Stimulated activated CD8-positive, alpha-beta memory T cell treated with anti-CD3 and anti-CD28 coated beads, Interleukin-12 subunit alpha, Interleukin-12 subunit beta, amount 100 ng/mL, for 24 hours (primary cell): ENCODE results near the gene GSE1.

Source experiments
- DNase-seq: peaks from one replicate; pipeline ENCODE4 v3.0.0-alpha.2; 2020; ENCODE audit errors: extremely low read depth

Gene GSE1

GRCh38 chr16:85616607-85617321 lies 3.6 kb downstream of the GSE1 start:
- no peak for DNase-seq

DNA sequence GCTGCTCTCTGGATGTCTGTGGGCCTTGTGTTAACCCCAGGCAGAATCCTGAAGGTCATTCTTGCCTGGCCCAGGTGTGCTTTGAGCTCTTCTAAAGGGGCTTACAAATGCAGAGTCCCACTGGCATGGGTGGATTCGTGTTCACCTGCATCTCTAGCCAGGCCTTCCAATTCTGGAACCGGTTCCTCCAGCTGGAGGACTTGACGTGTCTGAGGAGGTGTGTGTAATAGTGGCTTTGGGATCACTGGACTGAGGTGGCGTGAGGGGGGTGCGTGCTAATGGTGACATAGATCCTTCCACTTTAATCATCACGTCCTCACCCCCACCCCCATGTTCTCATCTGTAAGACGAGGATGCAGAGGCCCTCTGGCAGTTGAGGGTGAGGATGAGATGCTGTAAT lies 4.8 kb downstream of the GSE1 start:
- DNase-seq = no peak

DNA sequence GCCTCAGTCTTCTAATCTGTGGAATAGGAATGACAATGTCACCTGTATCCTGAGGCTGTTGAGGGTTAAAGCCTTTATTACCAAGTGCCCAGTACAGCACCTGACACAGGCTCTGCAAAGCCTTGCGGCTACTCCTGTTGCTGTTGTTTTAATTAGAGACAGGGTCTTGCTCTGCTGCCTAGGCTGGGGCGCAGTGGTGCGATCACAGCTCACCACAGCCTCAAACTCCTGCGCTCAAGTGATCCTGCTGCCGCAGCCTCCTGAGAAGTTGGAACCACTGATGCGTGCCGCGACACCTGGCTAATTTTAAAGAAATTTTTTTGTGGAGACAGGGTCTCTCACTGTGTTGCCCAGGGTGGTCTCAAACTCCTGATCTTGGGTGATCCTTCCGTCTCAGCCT lies 5.4 kb downstream of the GSE1 start:
- no peak for DNase-seq

DNA sequence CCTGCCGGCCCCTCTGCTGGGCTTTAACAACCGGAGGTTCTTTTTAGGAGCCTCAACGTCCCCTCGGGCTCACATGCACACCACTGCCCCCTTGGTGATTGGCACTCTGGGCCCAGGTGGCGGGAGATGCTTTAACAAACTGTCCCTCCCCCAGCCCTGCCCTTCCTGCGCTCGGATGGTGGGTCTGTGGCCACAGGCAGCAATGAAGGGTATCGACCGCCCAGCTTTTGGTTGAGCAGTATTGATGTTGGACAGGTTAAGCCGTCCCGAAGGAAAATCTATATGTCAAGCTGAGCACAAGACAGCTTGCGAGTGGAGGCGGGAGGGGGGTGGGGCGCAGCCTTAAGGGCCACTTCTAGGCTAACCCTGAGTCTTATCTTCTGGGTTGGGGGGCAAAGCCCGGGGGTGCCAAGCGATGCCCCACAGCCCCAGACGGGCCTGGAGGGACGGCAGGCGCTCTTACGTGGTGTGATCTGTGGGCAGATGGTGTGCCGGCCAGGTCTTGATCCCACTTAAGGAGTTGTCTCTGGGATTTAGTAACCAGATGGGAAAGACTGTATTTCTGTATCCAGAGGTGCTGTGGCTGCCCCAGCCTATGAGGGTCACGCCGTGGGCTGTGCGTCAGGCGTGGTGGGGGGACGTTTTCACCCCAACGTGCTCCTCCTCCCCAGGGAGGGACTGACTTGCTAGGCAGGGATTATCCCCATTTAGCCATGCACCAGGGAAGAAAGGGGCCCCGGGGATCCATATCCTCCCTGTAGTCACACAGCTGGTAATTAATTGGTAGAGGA lies 6.2 kb downstream of the GSE1 start:
- no peak for DNase-seq

DNA sequence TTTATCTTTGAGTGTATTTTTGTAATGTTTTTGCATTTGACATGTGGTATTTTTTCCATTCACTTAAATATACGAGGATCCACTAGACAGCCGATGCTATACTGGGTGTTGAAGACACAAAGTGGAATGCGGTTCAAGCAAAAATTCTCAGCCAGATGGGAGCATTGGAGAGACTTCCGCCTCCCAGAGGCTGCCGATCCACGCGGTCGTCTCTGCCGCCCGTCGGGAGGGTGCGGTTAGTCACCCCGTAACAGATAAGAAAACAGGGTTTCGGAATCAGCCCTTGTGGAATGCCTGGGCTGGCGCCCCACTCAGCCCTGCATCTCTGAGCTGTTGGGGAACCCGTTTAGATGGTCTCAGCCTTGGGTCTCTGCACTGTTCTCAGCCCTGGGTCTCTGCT lies 7.3 kb downstream of the GSE1 start:
- no peak for DNase-seq

DNA sequence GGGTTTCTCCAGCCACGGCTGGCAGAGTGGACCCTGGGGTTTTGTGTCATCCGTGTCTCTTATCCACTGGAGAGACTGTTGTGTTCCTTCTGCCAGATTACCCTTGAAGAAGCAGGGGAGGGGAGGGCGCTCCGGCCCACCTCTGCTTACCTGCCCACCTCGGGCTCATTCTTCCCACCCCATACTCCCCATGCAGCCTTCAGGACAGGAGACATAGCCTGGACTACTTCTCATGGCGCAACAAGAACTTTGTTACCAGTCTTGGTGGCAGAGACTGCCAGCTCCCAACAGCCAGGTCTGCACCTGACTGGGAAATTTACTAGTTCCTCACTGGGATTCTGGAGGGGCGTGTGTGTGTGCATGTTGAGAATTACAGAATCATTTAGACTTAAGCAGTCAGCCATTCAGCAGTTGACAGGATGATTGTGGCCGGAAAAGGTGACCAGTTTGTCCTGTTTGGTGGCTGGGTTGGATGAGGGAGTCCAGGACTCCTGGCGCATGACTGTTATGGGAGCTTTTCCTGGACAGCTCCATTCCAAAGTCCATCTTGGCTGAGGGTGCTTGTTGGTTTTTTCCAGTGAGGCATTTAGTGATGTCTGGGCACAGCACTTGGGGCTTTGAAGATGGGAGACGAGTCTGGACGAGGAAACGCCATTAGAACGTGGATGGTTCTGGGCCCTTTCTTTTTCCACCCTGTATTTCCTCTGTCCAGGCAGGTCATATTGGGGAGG lies 8.7 kb downstream of the GSE1 start:
- DNase-seq = no peak

DNA sequence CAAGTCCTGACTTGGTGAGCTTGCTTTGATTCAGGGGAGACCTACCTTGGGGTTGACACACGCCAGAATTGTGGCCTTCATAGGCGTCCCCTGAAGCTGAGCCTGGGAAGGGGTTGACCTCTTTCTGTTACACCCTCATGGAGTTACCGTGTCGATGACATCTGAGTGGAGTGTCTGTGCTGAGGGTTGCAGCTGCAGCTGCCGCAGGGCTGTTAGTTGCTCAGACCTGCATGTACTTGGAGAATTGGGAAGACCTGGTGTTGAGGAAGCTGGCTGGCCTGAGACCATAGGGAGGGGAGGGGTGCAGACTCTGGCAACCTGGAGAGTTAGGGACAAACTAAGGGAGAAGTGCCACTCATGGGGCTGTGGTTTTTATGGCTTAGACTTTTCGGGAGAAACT lies 9.6 kb downstream of the GSE1 start:
- DNase-seq = no peak

- DNase-seq = no peak
Measured at GRCh38 chr16:85623250-85623649, 10.1 kb downstream of the GSE1 start.

- no peak for DNase-seq
Measured at GRCh38 chr16:85623997-85624601, 11.0 kb downstream of the GSE1 start.

DNA sequence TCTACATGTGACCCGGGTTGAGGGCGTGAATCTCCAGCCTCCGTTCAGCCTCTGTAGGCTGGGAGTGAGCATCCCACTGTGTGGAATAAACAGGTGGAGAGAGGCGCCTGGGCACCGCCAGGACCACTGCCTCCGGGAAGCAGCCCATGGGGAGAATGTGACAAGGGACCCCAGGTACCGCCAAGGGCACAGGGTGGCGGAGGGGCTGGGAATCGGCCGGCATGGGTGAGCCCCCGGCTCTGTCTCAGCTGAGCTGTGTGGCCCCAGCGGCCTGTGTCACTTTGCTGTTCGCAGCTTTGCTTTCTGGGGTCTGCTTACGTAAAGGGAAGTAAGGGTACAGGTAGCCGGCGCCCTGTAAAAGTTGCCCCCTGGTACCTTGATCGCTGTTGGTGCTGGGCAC lies 11.5 kb downstream of the GSE1 start:
- no peak for DNase-seq

- DNase-seq = no peak
Measured at GRCh38 chr16:85625053-85625452, 11.9 kb downstream of the GSE1 start.

- DNase-seq = no peak
Measured at GRCh38 chr16:85625485-85626117, 12.5 kb downstream of the GSE1 start.

GRCh38 chr16:85626191-85626981 lies 13.3 kb downstream of the GSE1 start:
- DNase-seq = no peak

DNA sequence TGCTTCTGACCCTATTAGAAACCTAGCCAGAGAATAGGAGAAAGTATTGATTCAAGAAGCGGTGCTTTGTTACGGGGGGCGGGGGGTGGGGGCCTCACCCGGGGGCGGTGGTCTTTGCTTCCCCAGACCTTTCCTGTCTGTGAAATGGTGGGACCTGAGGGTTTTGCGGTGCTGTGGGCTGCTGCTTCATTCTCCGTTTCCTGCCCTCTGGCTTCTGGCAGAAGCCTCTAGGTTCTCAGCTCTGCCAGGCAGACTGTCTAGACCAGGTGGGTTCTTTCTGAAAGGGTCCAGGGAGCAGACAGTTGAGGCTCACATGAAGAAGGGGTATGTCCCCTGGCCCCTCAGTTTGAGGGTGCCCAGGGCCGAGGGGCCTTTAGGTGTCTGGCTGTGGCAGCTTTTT lies 14.0 kb downstream of the GSE1 start:
- DNase-seq = no peak

GRCh38 chr16:85627526-85628264 lies 14.6 kb downstream of the GSE1 start:
- no peak for DNase-seq

GRCh38 chr16:85628265-85628556 lies 15.1 kb downstream of the GSE1 start:
- no peak for DNase-seq

GRCh38 chr16:85628645-85629044 lies 15.5 kb downstream of the GSE1 start:
- DNase-seq = no peak

GRCh38 chr16:85629326-85629725 lies 16.2 kb downstream of the GSE1 start:
- DNase-seq = no peak

DNA sequence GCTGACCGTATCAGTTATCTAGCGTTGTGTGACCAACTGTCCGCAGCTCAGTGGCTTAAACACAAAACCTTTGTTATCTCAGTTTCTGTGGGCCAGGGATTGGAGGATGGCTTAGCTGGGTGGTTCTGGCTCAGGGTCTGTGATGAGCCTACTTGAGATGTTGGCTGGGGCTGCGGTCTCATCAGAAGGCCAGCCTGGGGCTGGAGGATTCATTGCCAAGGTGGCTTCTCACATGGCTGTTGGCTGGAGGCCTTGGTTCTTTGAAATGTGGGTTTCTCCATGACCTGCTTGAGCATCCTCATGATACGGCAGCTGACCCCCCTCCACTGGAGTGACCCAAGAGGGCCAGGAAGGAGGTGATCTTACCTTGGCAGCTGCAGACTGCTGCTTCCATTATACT lies 16.7 kb downstream of the GSE1 start:
- DNase-seq = no peak

DNA sequence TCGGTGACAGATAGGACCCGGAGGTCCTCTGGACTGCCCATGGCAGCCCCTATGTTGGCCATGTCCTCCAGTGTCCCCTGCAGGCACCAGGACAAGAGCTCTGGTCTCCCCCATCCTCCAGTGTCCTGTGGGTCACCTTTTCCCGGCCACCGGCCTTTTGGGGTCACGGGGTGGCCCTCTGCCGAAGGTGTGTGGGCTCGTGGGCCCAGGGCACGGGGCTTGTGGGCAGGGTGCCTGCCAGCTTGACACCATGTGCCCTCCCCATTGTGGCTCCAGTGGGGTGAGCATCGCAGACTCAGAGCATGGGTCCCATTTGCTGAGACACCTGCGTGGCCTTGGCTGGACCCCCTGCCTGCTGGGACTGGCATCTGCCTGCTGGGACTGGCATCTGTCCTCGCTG lies 18.1 kb downstream of the GSE1 start:
- no peak for DNase-seq
